GM23338 (cell line): ENCODE results near the gene LAPTM4A.

Experiments
- CREB1 ChIP-seq: fragments of 250-450 bp; sonication (Bioruptor Pico); IDR thresholded peaks from 2 replicates; pipeline ENCODE4 v1.5.0; 2020; ENCODE audit warnings: low read depth, mild to moderate bottlenecking, moderate library complexity
- CTCF ChIP-seq, 2 experiments: fragments of 200-600 bp in 1 of 2; sonication (generic) in 1 of 2; conservative IDR thresholded peaks; 2 replicates each; pipeline versions ENCODE4 v1.5.1 to v1.6.1; 2016 to 2017; ENCODE audit warnings: antibody characterized with exemption in 2 of 2, low read depth in 2 of 2, mild to moderate bottlenecking in 2 of 2, moderate library complexity in 1 of 2
- EZH2 ChIP-seq: fragments of 200-600 bp; sonication (generic); IDR thresholded peaks from one replicate; pipeline ENCODE4 v1.8.0; 2017; ENCODE audit warnings: antibody characterized with exemption, mild to moderate bottlenecking, low read depth; ENCODE audit not compliant: unreplicated experiment
- EZH2phosphoT487 ChIP-seq: fragments of 200-600 bp; sonication (generic); IDR thresholded peaks from one replicate; pipeline ENCODE4 v1.8.1; 2018; ENCODE audit warnings: antibody characterized with exemption; ENCODE audit not compliant: unreplicated experiment
- POLR2AphosphoS5 ChIP-seq: IDR thresholded peaks from 2 replicates; pipeline ENCODE4 v1.6.1; 2016; ENCODE audit warnings: antibody characterized with exemption, low read depth
- REST ChIP-seq: IDR thresholded peaks from one replicate; pipeline ENCODE4 v1.6.1; 2018; ENCODE audit warnings: antibody characterized with exemption; ENCODE audit not compliant: unreplicated experiment
- STAT1 ChIP-seq: IDR thresholded peaks from one replicate; pipeline ENCODE4 v1.6.1; 2016; ENCODE audit warnings: antibody characterized with exemption; ENCODE audit not compliant: unreplicated experiment

- TF ChIP-seq EZH2 (no peak), CTCF (conservative IDR thresholded peaks at IDR 0.05; ENCODE audit: low read depth in 2 of 2) (no peak), CREB1 (CRISPR knock-in tag) (no peak), POLR2AphosphoS5 (no peak), REST (no peak), EZH2phosphoT487 (no peak), STAT1 (no peak)
These were observed 11.5 kb upstream of the LAPTM4A start for GRCh38 chr2:20062615-20063545.
